Karpas-422 (cell line): ENCODE measurements around the gene LKAAEAR1. TPM values are rescaled to one million over a fixed set of nuclear protein-coding genes. Genes with fewer than 3 reads are reported as not detected.

Experiments used
- DNase-seq: peaks from one replicate; pipeline ENCODE4 v3.0.0-alpha.2; 2015
- H2AFZ ChIP-seq: fragments of 200-600 bp; sonication (generic); 2 replicates; pipeline ENCODE4 v1.6.1; 2014; ENCODE audit warnings: antibody characterized with exemption, low read length, mixed read lengths
- H3K27ac ChIP-seq: fragments of 200-600 bp; sonication (generic); 2 replicates; pipeline ENCODE4 v1.5.1; 2014; ENCODE audit warnings: mild to moderate bottlenecking, low read length, moderate library complexity
- H3K27me3 ChIP-seq: fragments of 200-600 bp; sonication (generic); 2 replicates; pipeline ENCODE4 v1.6.1; 2014; ENCODE audit warnings: low read length, mixed read lengths
- H3K36me3 ChIP-seq: fragments of 200-600 bp; sonication (generic); 2 replicates; pipeline ENCODE4 v1.6.1; 2014; ENCODE audit warnings: low read length, mixed read lengths; ENCODE audit not compliant: insufficient read depth
- H3K4me1 ChIP-seq: fragments of 200-600 bp; sonication (generic); 2 replicates; pipeline ENCODE4 v1.6.1; 2014; ENCODE audit warnings: mild to moderate bottlenecking, low read length, mixed read lengths
- H3K4me2 ChIP-seq: fragments of 200-600 bp; sonication (generic); 2 replicates; pipeline ENCODE4 v1.6.1; 2014; ENCODE audit warnings: low read length, low read depth, mild to moderate bottlenecking; ENCODE audit not compliant: poor library complexity, severe bottlenecking
- H3K4me3 ChIP-seq: fragments of 200-600 bp; sonication (generic); 2 replicates; pipeline ENCODE4 v1.5.1; 2014; ENCODE audit warnings: mild to moderate bottlenecking, antibody characterized with exemption, low read length, mixed read lengths
- H3K79me2 ChIP-seq: fragments of 200-600 bp; sonication (generic); 2 replicates; pipeline ENCODE4 v1.6.1; 2014; ENCODE audit warnings: mild to moderate bottlenecking, low read length, mixed read lengths
- H3K9ac ChIP-seq: fragments of 200-600 bp; sonication (generic); 2 replicates; pipeline ENCODE4 v1.6.0; 2014; ENCODE audit warnings: low read length
- H3K9me2 ChIP-seq: fragments of 200-600 bp; sonication (generic), shearing (Covaris generic); replicated peaks from 2 replicates; pipeline ENCODE4 v1.6.0; 2014; ENCODE audit warnings: mild to moderate bottlenecking, low read length, moderate library complexity; ENCODE audit not compliant: insufficient read depth
- H3K9me3 ChIP-seq: fragments of 300-700, 200-600 bp; sonication (generic); 2 replicates; pipeline ENCODE4 v1.6.1; 2014; ENCODE audit warnings: low read length, mixed read lengths
- H4K20me1 ChIP-seq: fragments of 200-600 bp; sonication (generic); 2 replicates; pipeline ENCODE4 v1.6.1; 2014; ENCODE audit warnings: mild to moderate bottlenecking, antibody characterized with exemption, low read length, low read depth; ENCODE audit not compliant: insufficient read depth
- total RNA-seq: library from RNA; depleted of rRNA; stranded (reverse); fragments of >200 nt; shearing (Covaris generic); gene quantifications from 2 replicates; pipeline ENCODE4 v1.2.3, GENCODE V29; 2014; ENCODE audit warnings: low replicate concordance

Gene LKAAEAR1
- total RNA-seq, 1 experiment from 2014 or later, result not detected

GRCh38 chr20:64113796-64114355 is 29.7 kb upstream of the LKAAEAR1 start:
- Histone ChIP-seq H2AFZ (no peak overlapping the region), H3K4me1 (peaks cover 27% of the 10 kb centered on the region), H3K9me2 (no peaks in the 10 kb centered on the region), H3K9me3 (no peaks in the 10 kb centered on the region), H4K20me1 (no peaks in the 10 kb centered on the region), H3K4me3 (no peak overlapping the region), H3K4me2 (no peak overlapping the region), H3K27ac (no peak overlapping the region), H3K27me3 (no peaks in the 10 kb centered on the region), H3K9ac (no peak overlapping the region), H3K36me3 (no peaks in the 10 kb centered on the region), H3K79me2 (no peaks in the 10 kb centered on the region)
- DNase-seq, result no peak

GRCh38 chr20:64113444-64113775 is 29.2 kb upstream of the LKAAEAR1 start:
- Histone ChIP-seq H3K4me3 (no peak overlapping the region), H3K4me2 (no peak overlapping the region), H3K9ac (no peak overlapping the region), H3K27ac (no peak overlapping the region), H3K79me2 (no peaks in the 10 kb centered on the region), H4K20me1 (no peaks in the 10 kb centered on the region), H2AFZ (no peak overlapping the region), H3K36me3 (no peaks in the 10 kb centered on the region), H3K9me2 (no peaks in the 10 kb centered on the region), H3K9me3 (no peaks in the 10 kb centered on the region), H3K4me1 (peaks cover 32% of the 10 kb centered on the region), H3K27me3 (no peaks in the 10 kb centered on the region)
- DNase-seq, result no peak

- H3K4me3 ChIP-seq, result no peak overlapping the region
- peak overlapping the region; percentile 31 for H3K4me2 ChIP-seq
- no peaks in the 10 kb centered on the region for H3K9me3 ChIP-seq
- peaks cover 37% of the 10 kb centered on the region for H3K4me1 ChIP-seq
- no peaks in the 10 kb centered on the region for H3K36me3 ChIP-seq
- H4K20me1 ChIP-seq, result no peaks in the 10 kb centered on the region
- no peaks in the 10 kb centered on the region for H3K27me3 ChIP-seq
- H3K9me2 ChIP-seq, result no peaks in the 10 kb centered on the region
- no peak for DNase-seq
- H3K79me2 ChIP-seq, result no peaks in the 10 kb centered on the region
- no peak overlapping the region for H3K27ac ChIP-seq
- H2AFZ ChIP-seq, result no peak overlapping the region
- peak overlapping the region; percentile 29 for H3K9ac ChIP-seq
These were observed 28.7 kb upstream of the LKAAEAR1 start for GRCh38 chr20:64112691-64113443.

- H3K9me3 ChIP-seq, result no peaks in the 10 kb centered on the region
- no peaks in the 10 kb centered on the region for H3K36me3 ChIP-seq
- no peaks in the 10 kb centered on the region for H3K27me3 ChIP-seq
- DNase-seq, result peak; percentile 64
- H3K9me2 ChIP-seq, result no peaks in the 10 kb centered on the region
- H2AFZ ChIP-seq, result no peak overlapping the region
- no peaks in the 10 kb centered on the region for H4K20me1 ChIP-seq
- peak overlapping the region; percentile 31 for H3K4me2 ChIP-seq
- peaks cover 45% of the 10 kb centered on the region for H3K4me1 ChIP-seq
- no peak overlapping the region for H3K27ac ChIP-seq
- H3K4me3 ChIP-seq, result no peak overlapping the region
- peak overlapping the region; percentile 29 for H3K9ac ChIP-seq
- H3K79me2 ChIP-seq, result no peaks in the 10 kb centered on the region
These were observed 27.8 kb upstream of the LKAAEAR1 start for GRCh38 chr20:64111841-64112641.

- Histone ChIP-seq H3K9ac (no peak overlapping the region), H3K4me1 (peaks cover 51% of the 10 kb centered on the region), H3K27me3 (no peaks in the 10 kb centered on the region), H3K9me3 (no peaks in the 10 kb centered on the region), H2AFZ (no peak overlapping the region), H4K20me1 (no peaks in the 10 kb centered on the region), H3K4me3 (no peak overlapping the region), H3K79me2 (no peaks in the 10 kb centered on the region), H3K4me2 (no peak overlapping the region), H3K27ac (no peak overlapping the region), H3K36me3 (no peaks in the 10 kb centered on the region), H3K9me2 (no peaks in the 10 kb centered on the region)
- no peak for DNase-seq
These were observed 26.3 kb upstream of the LKAAEAR1 start for GRCh38 chr20:64110411-64111068.

GRCh38 chr20:64109831-64110391 is 25.7 kb upstream of the LKAAEAR1 start:
- no peak overlapping the region for H3K27ac ChIP-seq
- H3K9ac ChIP-seq, result no peak overlapping the region
- peaks cover 51% of the 10 kb centered on the region for H3K4me1 ChIP-seq
- H3K79me2 ChIP-seq, result no peaks in the 10 kb centered on the region
- H3K9me3 ChIP-seq, result no peaks in the 10 kb centered on the region
- no peak overlapping the region for H3K4me2 ChIP-seq
- H3K4me3 ChIP-seq, result no peak overlapping the region
- no peaks in the 10 kb centered on the region for H4K20me1 ChIP-seq
- no peak for DNase-seq
- no peak overlapping the region for H2AFZ ChIP-seq
- H3K27me3 ChIP-seq, result no peaks in the 10 kb centered on the region
- no peaks in the 10 kb centered on the region for H3K9me2 ChIP-seq
- no peaks in the 10 kb centered on the region for H3K36me3 ChIP-seq

- no peak overlapping the region for H3K4me3 ChIP-seq
- no peaks in the 10 kb centered on the region for H3K36me3 ChIP-seq
- no peak overlapping the region for H3K27ac ChIP-seq
- peaks cover 51% of the 10 kb centered on the region for H3K4me1 ChIP-seq
- H3K9me3 ChIP-seq, result no peaks in the 10 kb centered on the region
- H4K20me1 ChIP-seq, result no peaks in the 10 kb centered on the region
- H3K9ac ChIP-seq, result no peak overlapping the region
- DNase-seq, result no peak
- no peak overlapping the region for H2AFZ ChIP-seq
- H3K79me2 ChIP-seq, result no peaks in the 10 kb centered on the region
- no peak overlapping the region for H3K4me2 ChIP-seq
- H3K9me2 ChIP-seq, result no peaks in the 10 kb centered on the region
- H3K27me3 ChIP-seq, result no peaks in the 10 kb centered on the region
These were observed 24.8 kb upstream of the LKAAEAR1 start for GRCh38 chr20:64108731-64109681.
